Activated CD8-positive, alpha-beta T cell treated with anti-CD3 and anti-CD28 coated beads, Interleukin-2, amount 10 ng/mL, durations not matched to agents 7 days and 5 days (primary cell): ENCODE measurements around the gene GGT7. TPM values are rescaled to one million over a fixed set of nuclear protein-coding genes. Genes with fewer than 3 reads are reported as not detected.
"Not testable (repeated sequence)": the region's sequence is repeated elsewhere in the genome, so short reads cannot be mapped to it uniquely, and the experiment has no call there.

Experiments
- ATAC-seq: fragments of 150-1000 bp; cut with Tn5 transposase; one replicate; pipeline ENCODE4 v1.10.0; 2021; ENCODE audit warnings: moderate library complexity
- CTCF ChIA-PET: fragments of 350-600 bp; sonication (Branson Sonifier 250); formaldehyde crosslinking; loops from one replicate; lab custom pipeline; 2021; ENCODE audit warnings: antibody characterized with exemption; lab: Charles Lee
- POLR2A ChIA-PET: fragments of 350-600 bp; sonication (Branson Sonifier 250); formaldehyde crosslinking; loops from one replicate; lab custom pipeline; 2021; ENCODE audit warnings: antibody characterized with exemption; lab: Charles Lee
- DNase-seq: peaks from one replicate; pipeline ENCODE4 v3.0.0-alpha.2; 2020
- H3K27ac Mint-ChIP-seq: one replicate; pipeline ENCODE4 v1.8.0; 2021; ENCODE audit warnings: mild to moderate bottlenecking, mixed read lengths
- H3K27me3 Mint-ChIP-seq: one replicate; pipeline ENCODE4 v1.8.0; 2021; ENCODE audit warnings: low read depth, mixed read lengths
- H3K36me3 Mint-ChIP-seq: one replicate; pipeline ENCODE4 v1.8.0; 2021; ENCODE audit warnings: low read depth, mixed read lengths
- H3K4me1 Mint-ChIP-seq: one replicate; pipeline ENCODE4 v1.8.0; 2021; ENCODE audit warnings: low read depth, mixed read lengths
- H3K4me3 Mint-ChIP-seq: one replicate; pipeline ENCODE4 v1.8.0; 2021; ENCODE audit warnings: mild to moderate bottlenecking, mixed read lengths
- H3K9me3 Mint-ChIP-seq: one replicate; pipeline ENCODE4 v1.8.0; 2022; ENCODE audit warnings: mixed read lengths; ENCODE audit not compliant: insufficient read depth
- total RNA-seq, 2 experiments: library from RNA; stranded (reverse); gene quantifications; one replicate each; pipeline ENCODE4 v1.2.3, GENCODE V29; 2021

Gene GGT7
- total RNA-seq, 2 experiments from 2014 or later: 5.2 to 6.0 TPM

DNA sequence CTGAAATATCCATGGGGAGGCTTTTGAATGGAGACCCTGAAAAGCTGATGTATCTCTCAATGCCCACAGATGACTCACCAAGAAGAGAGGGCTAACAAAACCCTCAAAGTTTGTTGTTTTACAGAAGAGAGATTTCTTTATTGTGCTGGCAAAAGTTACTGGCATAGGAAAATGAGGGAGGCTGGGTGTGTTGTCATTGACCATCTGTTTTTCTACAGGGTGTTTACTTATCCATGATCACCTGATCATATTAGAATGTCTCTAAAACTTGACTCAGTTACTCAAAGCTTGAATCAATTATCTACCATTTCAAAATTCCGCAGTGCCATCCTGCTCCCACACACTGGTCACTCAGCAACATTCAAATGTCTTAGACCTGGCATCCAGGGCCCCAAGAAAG lies 57.0 kb downstream of the GGT7 start:
- ATAC-seq (no peak), DNase-seq (no peak)
- Mint-ChIP-seq H3K27me3 (no peaks in the 10 kb centered on the region), H3K4me3 (no peak overlapping the region), H3K36me3 (peaks cover 5% of the 10 kb centered on the region), H3K4me1 (peaks cover 4% of the 10 kb centered on the region), H3K27ac (no peak overlapping the region), H3K9me3 (no peaks in the 10 kb centered on the region)
- ChIA-PET CTCF (interaction anchor here (1.0 to 1.9 kb wide), 2 partner anchors 46 to 502 kb away, joined by 4 to 5 read pairs; no protein-coding TSS in a partner anchor), POLR2A (no interaction called here)

DNA sequence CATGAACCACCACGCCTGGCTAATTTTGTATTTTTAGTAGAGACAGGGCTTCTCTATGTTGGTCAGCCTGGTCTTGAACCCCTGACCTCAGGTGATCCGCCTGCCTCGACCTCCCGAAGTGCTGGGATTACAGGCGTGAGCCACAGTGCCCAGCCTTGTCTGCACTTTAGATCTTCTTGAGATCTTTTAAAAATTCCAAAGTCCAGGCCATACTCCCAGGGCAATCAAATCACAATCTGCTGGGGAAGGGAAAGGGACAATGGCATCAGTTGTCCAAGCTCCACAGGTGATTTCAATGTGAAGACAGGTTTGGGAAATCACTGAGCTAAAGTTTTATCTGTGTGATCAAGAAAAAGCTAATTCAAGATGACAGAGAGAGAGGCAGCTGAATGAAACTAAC lies 64.1 kb downstream of the GGT7 start:
- POLR2A ChIA-PET: no interaction called here
- CTCF ChIA-PET: no interaction called here
- peaks cover 9% of the 10 kb centered on the region for H3K4me1 Mint-ChIP-seq
- H3K27ac Mint-ChIP-seq: no peak overlapping the region
- no peak overlapping the region for H3K4me3 Mint-ChIP-seq
- H3K36me3 Mint-ChIP-seq: no peaks in the 10 kb centered on the region
- H3K27me3 Mint-ChIP-seq: no peaks in the 10 kb centered on the region
- H3K9me3 Mint-ChIP-seq: no peaks in the 10 kb centered on the region
- ATAC-seq: no peak
- DNase-seq: no peak

DNA sequence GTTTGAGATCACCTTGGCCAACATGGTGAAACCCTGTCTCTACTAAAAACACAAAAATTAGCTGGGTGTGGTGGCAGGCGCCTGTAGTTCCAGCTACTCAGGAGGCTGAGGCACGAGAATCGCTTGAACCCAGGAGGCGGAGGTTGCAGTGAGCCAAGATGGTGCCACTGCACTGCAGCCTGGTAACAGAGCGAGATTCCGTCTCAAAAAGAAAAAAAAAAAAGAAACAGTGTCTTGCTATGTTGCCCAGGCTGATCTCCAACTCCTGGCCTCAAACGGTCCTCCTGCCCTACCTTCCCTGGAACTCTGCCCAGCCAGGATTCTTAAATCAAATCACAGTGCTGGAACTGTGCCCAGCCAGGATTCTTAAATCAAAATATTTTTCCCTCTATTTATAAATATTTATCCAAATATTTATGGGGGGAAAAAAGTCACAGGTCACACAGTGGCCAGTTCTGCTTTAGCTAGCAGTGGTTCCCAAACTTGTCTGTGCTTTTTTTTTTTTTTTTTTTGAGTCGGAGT lies 64.7 kb downstream of the GGT7 start:
- DNase-seq, H3K4me1 Mint-ChIP-seq, H3K4me3 Mint-ChIP-seq, H3K9me3 Mint-ChIP-seq, POLR2A ChIA-PET, ATAC-seq, H3K27ac Mint-ChIP-seq, H3K36me3 Mint-ChIP-seq, CTCF ChIA-PET, H3K27me3 Mint-ChIP-seq: not testable (repeated sequence)

DNA sequence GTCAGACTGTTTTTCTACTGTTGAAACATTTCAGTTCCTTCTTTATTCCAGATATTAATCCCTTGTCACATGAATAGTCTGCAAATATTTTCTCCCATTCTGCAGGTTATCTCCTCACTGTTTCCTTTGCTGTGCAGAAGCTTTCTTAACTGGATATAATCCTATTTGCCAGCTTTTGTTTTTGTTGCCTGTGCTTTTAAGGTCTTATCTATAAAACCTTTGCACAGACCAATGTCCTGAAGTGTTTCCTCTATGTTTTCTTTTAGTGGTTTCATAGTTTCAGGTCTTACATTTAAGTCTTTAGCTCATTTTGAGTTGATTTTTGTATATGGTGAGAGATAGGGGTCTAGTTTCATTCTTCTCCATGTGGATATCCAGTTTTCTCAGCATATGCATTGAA lies 66.4 kb downstream of the GGT7 start:
- ATAC-seq: no peak
- peaks cover 3% of the 10 kb centered on the region for H3K36me3 Mint-ChIP-seq

DNA sequence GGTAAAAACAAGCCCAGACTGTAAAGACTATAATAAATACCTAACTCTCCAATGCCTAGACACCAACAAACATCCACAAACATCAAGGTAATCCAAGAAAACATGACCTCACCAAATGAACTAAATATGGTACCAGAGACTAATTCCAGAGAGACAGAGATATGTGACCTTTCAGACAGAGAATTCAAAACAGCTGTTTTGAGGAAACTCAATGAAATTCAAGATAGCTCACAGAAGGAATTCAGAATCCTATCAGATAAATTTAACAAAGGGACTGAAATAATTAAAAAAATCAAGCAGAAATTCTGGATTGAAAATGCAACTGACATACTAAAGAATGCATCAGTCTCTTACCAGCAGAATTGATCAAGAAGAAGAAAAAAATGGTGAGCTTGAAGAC lies 73.8 kb downstream of the GGT7 start:
- ATAC-seq (no peak), DNase-seq (no peak)
- Mint-ChIP-seq H3K27me3 (no peaks in the 10 kb centered on the region), H3K36me3 (peaks cover 7% of the 10 kb centered on the region), H3K4me1 (peaks cover 4% of the 10 kb centered on the region), H3K9me3 (no peaks in the 10 kb centered on the region), H3K4me3 (no peak overlapping the region), H3K27ac (no peak overlapping the region)
- POLR2A ChIA-PET: no interaction called here
- CTCF ChIA-PET: interaction anchor here (1.5 kb wide), 1 partner anchor 29 kb away, joined by 3 read pairs; no protein-coding TSS in a partner anchor

More for the DNA sequence above, 66.4 kb downstream of the GGT7 start:
- Mint-ChIP-seq H3K9me3 (no peaks in the 10 kb centered on the region), H3K27me3 (no peaks in the 10 kb centered on the region), H3K27ac (no peak overlapping the region), H3K4me3 (no peak overlapping the region), H3K4me1 (peaks cover 9% of the 10 kb centered on the region)
- POLR2A ChIA-PET: no interaction called here
- CTCF ChIA-PET: interaction anchor here (1.0 kb wide), 1 partner anchor 36 kb away, joined by 4 read pairs; no protein-coding TSS in a partner anchor
- DNase-seq: no peak

DNA sequence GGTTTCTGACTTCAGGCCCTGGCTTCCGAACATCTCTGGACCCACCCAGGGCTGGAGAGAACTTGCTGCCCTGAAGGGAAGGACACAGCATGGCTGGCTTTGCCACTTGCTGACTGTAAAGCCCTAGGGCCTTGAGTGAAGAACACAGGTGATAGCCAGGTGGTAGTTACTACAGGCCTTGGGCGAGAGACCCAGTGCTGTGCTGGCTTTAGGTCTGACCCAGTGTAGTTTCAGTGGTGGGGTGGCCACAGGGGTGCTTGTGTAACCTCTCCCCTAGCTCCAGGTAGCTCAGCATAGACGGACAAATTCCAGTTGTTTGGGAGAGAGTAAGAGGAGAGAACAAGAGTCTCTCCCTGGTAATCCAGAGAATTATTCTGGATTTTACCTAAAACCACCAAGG lies 74.3 kb downstream of the GGT7 start:
- POLR2A ChIA-PET: no interaction called here
- CTCF ChIA-PET: interaction anchor here (1.5 kb wide), 1 partner anchor 28 kb away, joined by 3 read pairs; no protein-coding TSS in a partner anchor

DNA sequence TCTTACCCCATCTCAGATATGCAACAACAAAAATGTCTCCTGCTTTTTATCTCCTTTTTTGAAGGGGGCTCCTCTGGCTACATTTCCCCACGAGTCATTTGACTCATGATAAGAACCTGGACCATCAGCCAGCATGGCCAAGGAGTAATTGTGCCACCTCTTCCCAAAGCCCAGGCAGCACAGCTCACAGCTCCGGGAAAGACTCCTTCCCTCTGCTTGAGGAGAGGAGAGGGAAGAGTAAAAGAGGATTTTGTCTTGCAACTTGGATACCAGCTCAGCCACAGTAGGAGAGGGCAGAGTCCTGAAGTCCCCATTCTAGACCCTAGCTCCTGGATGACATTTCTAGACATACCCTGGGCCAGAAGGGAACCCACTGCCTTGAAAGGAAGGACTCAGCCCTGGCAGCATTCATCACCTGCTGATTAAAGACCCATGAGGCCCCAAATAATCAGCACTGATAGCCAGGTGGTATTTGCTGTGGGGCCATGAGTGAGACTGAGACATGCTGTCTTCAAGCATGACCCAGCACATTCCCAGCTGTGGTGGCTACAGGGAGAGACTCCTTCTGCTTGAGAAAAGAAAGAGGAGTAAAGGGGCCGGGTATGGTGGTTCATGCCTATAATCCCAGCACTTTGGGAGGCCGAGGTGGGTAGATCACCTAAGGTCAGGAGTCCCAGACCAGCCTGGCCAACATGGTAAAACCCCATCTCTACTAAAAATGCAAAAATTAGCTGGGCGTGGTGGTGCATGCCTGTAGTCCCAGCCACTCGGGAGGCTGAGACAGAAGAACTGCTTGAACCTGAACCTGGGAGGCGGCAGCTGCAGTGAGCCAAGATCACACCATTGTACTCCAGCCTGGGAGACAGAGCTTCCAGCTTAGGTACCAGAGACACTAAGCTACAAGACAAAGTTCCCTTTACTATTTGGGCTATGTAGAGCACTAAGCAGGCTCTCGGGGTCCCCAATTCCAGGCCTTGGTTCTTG lies 75.4 kb downstream of the GGT7 start:
- ATAC-seq (no peak), DNase-seq (no peak)
- no peaks in the 10 kb centered on the region for H3K9me3 Mint-ChIP-seq
- H3K4me3 Mint-ChIP-seq: no peak overlapping the region
- ChIA-PET CTCF (interaction anchor here (1.4 kb wide), 1 partner anchor 27 kb away, joined by 7 read pairs; no protein-coding TSS in a partner anchor), POLR2A (no interaction called here)
- peaks cover 6% of the 10 kb centered on the region for H3K4me1 Mint-ChIP-seq
- no peaks in the 10 kb centered on the region for H3K27me3 Mint-ChIP-seq
- H3K27ac Mint-ChIP-seq: no peak overlapping the region
- peaks cover 7% of the 10 kb centered on the region for H3K36me3 Mint-ChIP-seq

More for the DNA sequence above, 74.3 kb downstream of the GGT7 start:
- peaks cover 7% of the 10 kb centered on the region for H3K36me3 Mint-ChIP-seq
- H3K27me3 Mint-ChIP-seq: no peaks in the 10 kb centered on the region
- DNase-seq (no peak), ATAC-seq (no peak)
- peaks cover 6% of the 10 kb centered on the region for H3K4me1 Mint-ChIP-seq
- H3K27ac Mint-ChIP-seq: no peak overlapping the region
- H3K4me3 Mint-ChIP-seq: no peak overlapping the region
- H3K9me3 Mint-ChIP-seq: no peaks in the 10 kb centered on the region

Other genes with a start within 250 kb of the GGT7 start
- gene PIGU, start 195.8 kb downstream of the GGT7 start, total RNA-seq: 10 to 100 TPM; 19.1 to 21.2 TPM
- 1 to 10 TPM; 2.0 to 2.1 TPM for gene TP53INP2, start 168.5 kb downstream of the GGT7 start, total RNA-seq
- gene NCOA6, start 47.2 kb downstream of the GGT7 start, total RNA-seq: 10 to 100 TPM; 25.8 to 26.9 TPM
- 10 to 100 TPM; 24.0 to 25.5 TPM for gene ACSS2, start 3.8 kb upstream of the GGT7 start, total RNA-seq
- 10 to 100 TPM; 55.1 to 55.6 TPM for gene GSS, start 83.0 kb upstream of the GGT7 start, total RNA-seq
- under 1 TPM; 0.13 to 0.26 TPM for gene MYH7B, start 83.0 kb upstream of the GGT7 start, total RNA-seq
- gene TRPC4AP, start 220.0 kb upstream of the GGT7 start, total RNA-seq: 10 to 100 TPM; 43.2 to 44.6 TPM